K562 (cell line): ENCODE data around the gene OR8D2. TPM values are rescaled to one million over a fixed set of nuclear protein-coding genes. Genes with fewer than 3 reads are reported as not detected.
A peak's percentile ranks its signal among the peaks of the same experiment; 100 is the strongest.

ENCODE experiments used
- ARID3A ChIP-seq: IDR thresholded peaks from 2 replicates; pipeline ENCODE4 v1.6.1; 2012; ENCODE audit warnings: low read depth, low read length, improper control_type of control experiment, borderline replicate concordance
- CBX8 ChIP-seq: fragments of 200-600 bp; sonication (generic); IDR thresholded peaks from 2 replicates; pipeline ENCODE4 v1.6.1; 2012; ENCODE audit warnings: borderline replicate concordance, mixed run types, low read depth, mild to moderate bottlenecking, moderate library complexity, mixed read lengths, low read length, control low read depth, inconsistent platforms; ENCODE audit not compliant: poor library complexity, severe bottlenecking; ENCODE audit errors: extremely low read depth
- CEBPG ChIP-seq, 3 experiments: fragments of 200-800 bp in 1 of 3; sonication (Bioruptor generic) in 1 of 3; sonication (generic) in 1 of 3; formaldehyde crosslinking in 1 of 3; IDR thresholded peaks in 2 of 3; conservative IDR thresholded peaks in 1 of 3; 2 replicates each; pipeline versions ENCODE4 v1.6.1 to v1.8.0; 2016 to 2022; ENCODE audit warnings: missing compliant biosample characterization in 2 of 3, missing genetic modification characterization in 2 of 3, mild to moderate bottlenecking in 1 of 3, missing genetic modification reagents in 1 of 3
- DPF2 ChIP-seq: fragments of 450-650 bp; IDR thresholded peaks from 2 replicates; pipeline ENCODE4 v1.6.1; 2016
- EP400 ChIP-seq: fragments of 450-650 bp; IDR thresholded peaks from 2 replicates; pipeline ENCODE4 v1.6.1; 2017; ENCODE audit warnings: antibody characterized with exemption, mild to moderate bottlenecking, moderate library complexity
- ETV6 ChIP-seq, 3 experiments: fragments of 150-350 bp in 1 of 3; sonication (generic) in 1 of 3; formaldehyde crosslinking in 1 of 3; IDR thresholded peaks; 2 replicates each; pipeline versions ENCODE4 v1.6.1 to v1.8.0; 2014 to 2022; ENCODE audit warnings: borderline replicate concordance in 2 of 3, low read depth in 2 of 3, antibody characterized with exemption in 1 of 3, low read length in 1 of 3, mild to moderate bottlenecking in 1 of 3, missing genetic modification reagents in 1 of 3
- FOSL1 ChIP-seq: fragments of 200-800 bp; sonication (Bioruptor generic); conservative IDR thresholded peaks from 2 replicates; pipeline ENCODE4 v1.6.1; 2016; ENCODE audit warnings: missing genetic modification characterization, missing compliant biosample characterization
- FOXM1 ChIP-seq, 2 experiments: fragments of 450-650 bp in 1 of 2; sonication (generic) in 1 of 2; formaldehyde crosslinking in 1 of 2; IDR thresholded peaks; 2 replicates each; pipeline versions ENCODE4 v1.6.1 to v1.9.0; 2017 to 2022; ENCODE audit warnings: low read depth in 2 of 2, mild to moderate bottlenecking in 2 of 2, missing genetic modification reagents in 1 of 2, moderate library complexity in 1 of 2
- HCFC1 ChIP-seq: IDR thresholded peaks from 2 replicates; pipeline ENCODE4 v1.6.1; 2012; ENCODE audit warnings: low read depth, low read length, improper control_type of control experiment
- KDM4B ChIP-seq, 2 experiments: fragments of 450-650 bp in 1 of 2; sonication (generic) in 1 of 2; IDR thresholded peaks; 2 replicates each; pipeline ENCODE4 v1.6.1; 2016 to 2017; ENCODE audit warnings: borderline replicate concordance in 2 of 2, antibody characterized with exemption in 1 of 2, low read depth in 1 of 2, mild to moderate bottlenecking in 1 of 2
- MBD2 ChIP-seq: sonication (generic); IDR thresholded peaks from 2 replicates; pipeline ENCODE4 v1.6.1; 2016; ENCODE audit warnings: low read depth, borderline replicate concordance
- PKNOX1 ChIP-seq: fragments of 450-650 bp; IDR thresholded peaks from 2 replicates; pipeline ENCODE4 v1.6.1; 2016
- TCF3 ChIP-seq: sonication (generic); formaldehyde crosslinking; IDR thresholded peaks from 2 replicates; pipeline ENCODE4 v1.4.0; 2020; ENCODE audit warnings: mild to moderate bottlenecking, missing genetic modification reagents
- TGIF2 ChIP-seq: sonication (generic); formaldehyde crosslinking; IDR thresholded peaks from 2 replicates; pipeline ENCODE4 v1.8.1; 2022; ENCODE audit warnings: mild to moderate bottlenecking, missing genetic modification reagents, moderate library complexity
- THRA ChIP-seq: fragments of 450-650 bp; IDR thresholded peaks from 2 replicates; pipeline ENCODE4 v1.6.1; 2017; ENCODE audit warnings: mild to moderate bottlenecking, moderate library complexity
- ZFX ChIP-seq: sonication (generic); formaldehyde crosslinking; IDR thresholded peaks from 2 replicates; pipeline ENCODE4 v1.8.0; 2022; ENCODE audit warnings: mild to moderate bottlenecking, missing genetic modification reagents, moderate library complexity
- ZNF175 ChIP-seq: fragments of 200-800 bp; sonication (Bioruptor generic); IDR thresholded peaks from 2 replicates; pipeline ENCODE4 v1.6.1; 2016; ENCODE audit warnings: low read depth, mild to moderate bottlenecking, missing genetic modification characterization, missing compliant biosample characterization
- ZNF347 ChIP-seq: fragments of 450-650 bp; formaldehyde crosslinking; IDR thresholded peaks from 2 replicates; pipeline ENCODE4 v1.4.0; 2020; ENCODE audit warnings: low read depth, mild to moderate bottlenecking, moderate library complexity
- ZNF384 ChIP-seq: IDR thresholded peaks from 2 replicates; pipeline ENCODE4 v1.6.1; 2012; ENCODE audit warnings: low read depth, low read length, improper control_type of control experiment
- ZNF395 ChIP-seq: fragments of 200-800 bp; sonication (Bioruptor generic); IDR thresholded peaks from 2 replicates; pipeline ENCODE4 v1.6.1; 2017; ENCODE audit warnings: missing genetic modification characterization, missing compliant biosample characterization
- polyA plus RNA-seq, 8 experiments: library from polyadenylated mRNA; depleted of rRNA in 4 of 8; stranded (reverse) in 5 of 8; unstranded in 3 of 8; fragments of >200 nt; fragmentation: Nextera tagmentation in 2 of 8; fragmentation: Illumina TruSeq in 1 of 8; extraction: Ambion mirVana in 2 of 8; extraction: Trizol in 1 of 8; gene quantifications; 2 replicates each; pipeline versions ENCODE4 v1.2.1 to v1.2.3, GENCODE V29; 2011 to 2014; ENCODE audit warnings: inconsistent platforms in 1 of 8, missing spikeins in 1 of 8
- total RNA-seq, 7 experiments: library from RNA; depleted of rRNA in 6 of 7; stranded (reverse); fragments of >200 nt in 6 of 7; fragmentation: Illumina TruSeq in 2 of 7; extraction: Trizol in 2 of 7; gene quantifications; 2 replicates each; pipeline versions ENCODE4 v1.2.1 to v1.2.3, GENCODE V29; 2011 to 2021; ENCODE audit warnings: low replicate concordance in 1 of 7

Gene OR8D2
- total and polyA plus RNA-seq, 9 of the 15 experiments (the other 6 are each of a cell fraction or from before 2014, with no cell fraction given) = 0.06 to 0.21 TPM; not detected in 7

- TF ChIP-seq ZNF347 (CRISPR knock-in tag) (no peak), FOXM1 (IDR thresholded peaks at IDR 0.05; ENCODE audit: low read depth) (peak; percentile 73; the same call in 1 of the 2 replicates), FOXM1 (CRISPR knock-in tag; IDR thresholded peaks at IDR 0.05; ENCODE audit: low read depth) (no peak), ZNF175 (CRISPR knock-in tag) (peak; percentile 66; the same call in 1 of the 2 replicates), TCF3 (CRISPR knock-in tag) (peak; percentile 87), TGIF2 (CRISPR knock-in tag) (no peak), HCFC1 (no peak), ZNF395 (CRISPR knock-in tag) (peak; percentile 55; the same call in 1 of the 2 replicates), PKNOX1 (peak; percentile 54), ZNF384 (no peak), ARID3A (peak; percentile 84; the same call in 1 of the 2 replicates), MBD2 (peak; percentile 67; the same call in 1 of the 2 replicates), ZFX (CRISPR knock-in tag) (peak; percentile 42; the same call in 1 of the 2 replicates), EP400 (peak; percentile 21; the same call in 1 of the 2 replicates), KDM4B (IDR thresholded peaks at IDR 0.05; ENCODE audit: borderline replicate concordance in 2 of 2, low read depth in 1 of 2) (no peak), THRA (no peak), CEBPG (CRISPR knock-in tag; IDR thresholded peaks at IDR 0.05) (no peak), CEBPG (tag; conservative IDR thresholded peaks at IDR 0.05 in 1 of 2, IDR thresholded peaks at IDR 0.05 in 1 of 2) (peak in 1 of 2 experiments; percentile 48; a peak in 1 of 4 replicates), ETV6 (IDR thresholded peaks at IDR 0.05; ENCODE audit: borderline replicate concordance in 1 of 2, low read depth in 2 of 2, low read length in 1 of 2) (peak in 1 of 2 experiments; percentile 56; a peak in 2 of 4 replicates), ETV6 (CRISPR knock-in tag; IDR thresholded peaks at IDR 0.05; ENCODE audit: borderline replicate concordance) (no peak), CBX8 (no peak), FOSL1 (tag) (peak; percentile 99), DPF2 (peak; percentile 90)
Observed at GRCh38 chr11:124276081-124276480, 43.9 kb downstream of the OR8D2 start (continued).
